ENCODE measurements around the gene FKBP1B.
A peak's percentile ranks its signal among the peaks of the same experiment; 100 is the strongest.

The FKBP1B gene

DNA sequence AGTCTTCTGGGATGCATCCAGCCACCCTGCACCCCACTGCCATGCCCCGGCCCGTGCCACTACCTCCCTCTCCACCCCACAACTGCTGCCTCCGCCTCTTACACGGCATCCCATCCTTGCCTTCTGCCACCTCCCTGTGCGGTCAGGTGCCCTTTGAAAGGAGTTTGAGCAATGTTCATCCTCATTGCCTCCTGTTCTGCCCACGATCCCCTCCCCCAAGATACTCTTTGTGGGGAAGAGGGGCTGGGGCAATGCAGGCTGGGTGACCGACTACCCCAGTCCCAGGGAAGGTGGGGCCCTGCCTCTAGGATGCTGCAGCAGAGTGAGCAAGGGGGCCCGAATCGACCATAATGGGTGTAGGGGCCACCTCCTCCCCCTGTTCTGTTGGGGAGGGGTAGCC lies 31.3 kb upstream of the FKBP1B start:
- Histone ChIP-seq H3K27me3 (ENCODE audit: insufficient read depth, poor library complexity, severe bottlenecking) (no peaks in the 10 kb centered on the region), H3K36me3 (ENCODE audit: low read depth) (no peaks in the 10 kb centered on the region), H3K27ac (ENCODE audit: poor library complexity, severe bottlenecking) (no peak overlapping the region), H3K4me1 (ENCODE audit: insufficient read depth, poor library complexity, severe bottlenecking) (peaks cover 22% of the 10 kb centered on the region), H3K9me3 (ENCODE audit: severe bottlenecking) (no peaks in the 10 kb centered on the region), H3K4me3 (ENCODE audit: severe bottlenecking) (no peak overlapping the region)
- ATAC-seq (ENCODE audit: low read depth), result no peak
- no peak for DNase-seq (ENCODE audit: low spot score)
- no peak for TF ChIP-seq CTCF (IDR thresholded peaks at IDR 0.05; ENCODE audit: poor library complexity, severe bottlenecking)

GRCh38 chr2:24019729-24020128 lies 29.8 kb upstream of the FKBP1B start:
- Histone ChIP-seq H3K27ac (ENCODE audit: poor library complexity, severe bottlenecking) (no peak overlapping the region), H3K9me3 (ENCODE audit: severe bottlenecking) (no peaks in the 10 kb centered on the region), H3K4me1 (ENCODE audit: insufficient read depth, poor library complexity, severe bottlenecking) (peaks cover 17% of the 10 kb centered on the region), H3K4me3 (ENCODE audit: severe bottlenecking) (no peak overlapping the region), H3K27me3 (ENCODE audit: insufficient read depth, poor library complexity, severe bottlenecking) (no peaks in the 10 kb centered on the region), H3K36me3 (ENCODE audit: low read depth) (no peaks in the 10 kb centered on the region)
- no peak for TF ChIP-seq CTCF (IDR thresholded peaks at IDR 0.05; ENCODE audit: poor library complexity, severe bottlenecking)
- DNase-seq (ENCODE audit: low spot score) (no peak), ATAC-seq (ENCODE audit: low read depth) (no peak)

DNA sequence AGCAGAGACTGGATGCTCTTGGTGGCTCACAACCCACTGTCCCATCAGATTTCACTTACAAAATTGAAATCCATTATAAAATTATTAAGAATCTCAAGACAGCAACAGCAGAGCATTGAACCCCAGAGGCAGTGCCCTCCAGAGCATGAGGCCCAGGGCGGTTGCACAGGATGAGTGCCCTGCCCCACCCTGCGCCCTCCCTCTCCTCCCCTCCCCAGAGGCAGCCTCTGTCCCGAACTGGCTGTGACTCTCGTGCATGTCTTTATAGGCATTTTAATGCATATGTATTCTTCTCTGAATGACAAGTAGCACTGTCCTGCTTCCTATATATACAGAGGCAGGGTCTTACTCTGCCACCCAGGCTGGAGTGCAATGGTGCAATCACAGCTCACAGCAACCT lies 29.3 kb upstream of the FKBP1B start:
- DNase-seq (ENCODE audit: low spot score) (no peak), ATAC-seq (ENCODE audit: low read depth) (no peak)
- Histone ChIP-seq H3K27me3 (ENCODE audit: insufficient read depth, poor library complexity, severe bottlenecking) (no peaks in the 10 kb centered on the region), H3K4me3 (ENCODE audit: severe bottlenecking) (no peak overlapping the region), H3K36me3 (ENCODE audit: low read depth) (no peaks in the 10 kb centered on the region; the same call in 1 of the 2 replicates), H3K9me3 (ENCODE audit: severe bottlenecking) (no peaks in the 10 kb centered on the region), H3K27ac (ENCODE audit: poor library complexity, severe bottlenecking) (no peak overlapping the region), H3K4me1 (ENCODE audit: insufficient read depth, poor library complexity, severe bottlenecking) (peaks cover 12% of the 10 kb centered on the region)
- no peak for TF ChIP-seq CTCF (IDR thresholded peaks at IDR 0.05; ENCODE audit: poor library complexity, severe bottlenecking)

DNA sequence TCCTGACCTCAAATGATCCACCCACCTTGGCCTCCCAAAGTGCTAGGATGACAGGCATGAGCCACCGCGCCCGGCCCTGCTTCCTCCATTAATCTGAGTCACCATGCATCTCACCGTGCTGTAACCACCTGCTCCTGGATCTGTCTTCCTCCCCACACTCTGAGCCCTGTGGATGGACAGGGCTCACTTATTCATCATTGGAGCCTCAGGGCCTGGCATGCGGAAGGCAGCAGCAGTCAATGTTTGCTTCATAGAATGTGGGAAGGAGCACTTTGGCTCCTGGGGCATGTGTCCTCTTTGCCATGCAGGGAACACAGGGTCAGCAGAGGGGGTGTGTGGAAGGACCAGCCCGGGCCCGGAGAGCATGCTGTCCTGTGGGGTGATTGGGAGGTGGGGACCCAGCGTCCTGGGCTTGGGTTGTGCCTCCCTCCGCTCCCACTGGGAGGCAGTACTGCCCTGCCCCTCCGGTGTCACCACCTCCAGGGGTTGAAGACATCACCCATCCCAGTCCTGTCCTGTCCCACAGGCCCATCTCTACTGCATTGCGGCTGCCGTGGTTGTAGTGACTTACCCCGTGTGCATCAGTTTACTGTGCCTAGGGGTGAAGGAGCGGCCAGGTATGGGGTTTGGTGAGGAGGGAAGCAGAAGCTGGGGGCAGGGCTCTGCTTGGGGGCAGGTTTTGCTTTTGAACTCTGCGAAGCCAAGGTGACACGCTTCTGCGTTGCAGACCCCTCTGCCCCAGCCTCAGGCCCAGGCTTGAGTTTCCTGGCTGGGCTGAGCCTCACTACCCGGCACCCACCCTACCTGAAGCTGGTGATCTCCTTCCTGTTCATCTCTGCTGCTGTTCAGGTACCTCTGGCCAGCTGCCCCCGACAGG lies 28.2 kb upstream of the FKBP1B start:
- peak overlapping the region; percentile 15 for H3K27ac ChIP-seq (ENCODE audit: poor library complexity, severe bottlenecking)
- ATAC-seq (ENCODE audit: low read depth), result peak; percentile 89

More for the DNA sequence above, 28.2 kb upstream of the FKBP1B start:
- peak; percentile 75 for DNase-seq (ENCODE audit: low spot score)
- Histone ChIP-seq H3K9me3 (ENCODE audit: severe bottlenecking) (no peaks in the 10 kb centered on the region), H3K36me3 (ENCODE audit: low read depth) (no peaks in the 10 kb centered on the region; the same call in 1 of the 2 replicates), H3K27me3 (ENCODE audit: insufficient read depth, poor library complexity, severe bottlenecking) (no peaks in the 10 kb centered on the region), H3K4me3 (ENCODE audit: severe bottlenecking) (no peak overlapping the region), H3K4me1 (ENCODE audit: insufficient read depth, poor library complexity, severe bottlenecking) (peaks cover 3% of the 10 kb centered on the region)
- TF ChIP-seq CTCF (IDR thresholded peaks at IDR 0.05; ENCODE audit: poor library complexity, severe bottlenecking), result peak; percentile 12

All from RWPE2 (cell line).